Measurements from ENCODE around the gene TRIM2. TPM values are rescaled to one million over a fixed set of nuclear protein-coding genes. Genes with fewer than 3 reads are reported as not detected.

Gene TRIM2
- total RNA-seq, 4 donors from 2014 or later, result 14.5 to 29.7 (median 16.6) TPM

DNA sequence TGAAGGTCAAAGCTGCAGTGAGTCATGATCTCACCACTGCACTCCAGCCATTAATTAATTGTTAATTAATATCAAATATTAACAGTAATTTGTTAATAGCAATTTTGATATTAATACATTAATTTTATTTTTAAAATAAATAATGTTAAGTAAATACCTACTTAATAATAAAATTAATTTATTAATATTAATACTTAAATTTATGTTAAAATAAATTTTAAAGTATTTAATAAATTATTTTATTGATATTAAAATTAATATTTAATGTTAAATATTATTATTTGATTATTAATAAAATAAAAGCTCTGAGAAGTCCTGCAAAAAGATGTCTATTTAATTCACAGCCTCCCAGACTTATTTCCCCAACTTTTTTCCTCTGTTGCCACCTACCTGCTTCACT lies 25.1 kb upstream of the TRIM2 start:
- no peak for TF ChIP-seq CTCF (IDR thresholded peaks at IDR 0.05; ENCODE audit: low read depth)

DNA sequence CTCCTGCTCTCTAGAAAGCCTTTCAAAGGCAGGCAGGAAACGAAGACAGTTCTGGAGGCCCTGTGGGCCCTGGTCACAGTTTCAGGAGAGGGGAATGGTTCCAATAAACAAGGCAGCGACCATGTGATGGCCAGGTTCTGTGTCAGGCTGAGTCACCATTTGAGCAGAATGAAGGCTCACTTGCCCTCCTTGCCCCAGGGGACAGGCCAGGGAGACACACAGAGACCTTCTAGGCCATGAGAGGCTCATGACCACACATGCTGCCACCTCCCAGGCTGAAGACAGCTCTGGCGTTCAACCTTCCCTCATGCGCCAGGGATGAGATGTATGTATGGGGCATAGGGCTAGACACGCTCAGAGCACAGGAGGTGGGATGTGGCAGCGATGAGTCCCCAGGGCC lies 22.9 kb upstream of the TRIM2 start:
- no peak for TF ChIP-seq CTCF (IDR thresholded peaks at IDR 0.05; ENCODE audit: low read depth)

DNA sequence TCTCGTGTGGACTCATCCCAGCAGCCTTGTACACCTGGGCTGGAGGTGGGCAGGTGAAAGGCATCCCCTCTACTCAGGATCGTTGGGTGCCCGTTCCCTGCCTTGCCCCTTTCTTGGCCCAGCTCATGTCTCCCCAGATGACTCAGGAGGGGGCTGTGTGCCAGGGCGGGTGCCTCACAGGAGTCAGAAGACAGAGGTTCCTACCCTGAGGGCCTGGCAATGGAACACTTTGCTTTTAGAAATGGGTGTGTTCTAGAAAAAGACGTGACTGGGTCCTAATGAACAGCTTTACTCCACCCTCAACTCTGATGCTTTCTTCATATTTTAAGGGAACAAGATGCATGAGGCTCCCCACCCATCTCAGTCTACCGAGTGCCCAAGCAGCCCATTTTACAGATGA lies 22.5 kb upstream of the TRIM2 start:
- TF ChIP-seq CTCF (IDR thresholded peaks at IDR 0.05; ENCODE audit: low read depth), result no peak

DNA sequence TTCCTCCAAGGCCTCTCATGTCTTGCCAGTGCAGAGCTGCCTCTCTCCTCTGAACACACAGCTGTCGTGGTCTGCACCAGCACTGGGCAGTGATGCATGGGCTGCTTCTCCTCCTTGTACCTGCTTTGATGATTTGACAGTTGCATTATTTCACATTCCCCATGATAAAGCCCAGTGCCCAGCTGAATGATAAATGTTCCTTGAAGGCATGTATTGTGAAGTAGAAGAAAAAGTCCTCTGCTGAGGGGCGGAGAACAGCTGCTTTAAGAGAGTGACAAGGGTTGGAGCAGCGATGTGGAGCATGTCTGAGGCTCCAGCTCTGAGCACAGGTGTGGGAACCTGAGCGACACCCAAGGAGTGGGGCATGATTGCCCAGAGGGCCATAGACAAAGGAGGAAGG lies 21.1 kb upstream of the TRIM2 start:
- no peak for TF ChIP-seq CTCF (IDR thresholded peaks at IDR 0.05; ENCODE audit: low read depth)

DNA sequence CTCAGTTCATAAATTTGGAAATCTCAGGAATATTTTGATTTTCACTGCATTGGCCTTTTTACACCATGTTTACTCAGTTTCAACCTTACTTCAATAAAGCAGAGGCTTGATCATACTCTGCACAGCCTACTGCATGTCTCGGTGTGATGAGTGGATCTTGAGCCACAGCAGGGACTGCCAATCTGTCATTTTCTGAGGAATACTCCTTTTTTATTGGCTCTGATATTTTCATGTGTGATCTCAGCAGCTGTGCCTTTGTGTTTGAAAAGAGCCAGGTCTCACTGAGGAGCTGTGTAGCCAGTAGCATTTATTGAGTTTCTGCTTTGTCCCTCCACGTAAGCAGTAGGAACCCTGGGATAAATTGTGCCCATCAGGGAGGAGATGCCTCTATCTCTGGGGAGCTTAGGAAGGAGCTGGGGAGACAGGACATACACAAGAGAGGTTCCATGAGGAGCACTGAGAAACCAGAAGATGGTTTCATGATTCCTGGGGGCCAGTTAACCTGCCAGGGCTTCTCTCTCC lies 18.9 kb upstream of the TRIM2 start:
- TF ChIP-seq CTCF (IDR thresholded peaks at IDR 0.05; ENCODE audit: low read depth), result no peak

GRCh38 chr4:153186046-153186728 lies 18.1 kb upstream of the TRIM2 start:
- TF ChIP-seq CTCF (IDR thresholded peaks at IDR 0.05; ENCODE audit: low read depth), result no peak

GRCh38 chr4:153189016-153189801 lies 15.0 kb upstream of the TRIM2 start:
- TF ChIP-seq CTCF (IDR thresholded peaks at IDR 0.05; ENCODE audit: low read depth), result no peak

All from subcutaneous adipose tissue (tissue), 4 donors.